NCI-H774 (cell line): ENCODE measurements around the gene RSPO4.
"Not testable (repeated sequence)": the region's sequence is repeated elsewhere in the genome, so short reads cannot be mapped to it uniquely, and the experiment has no call there.

Source experiments
- DNase-seq: peaks from one replicate; lab custom pipeline; 2025; lab: John Stamatoyannopoulos, UW

RSPO4 gene

GRCh38 chr20:1003920-1004697 lies 2.0 kb upstream of the RSPO4 start:
- no peak for DNase-seq

- DNase-seq: no peak
Measured at GRCh38 chr20:1002682-1003561, 811 bp upstream of the RSPO4 start.

- no peak for DNase-seq
Measured at GRCh38 chr20:1001116-1001515, 995 bp downstream of the RSPO4 start.

GRCh38 chr20:998231-998830 lies 3.8 kb downstream of the RSPO4 start:
- DNase-seq: no peak

GRCh38 chr20:997486-997885 lies 4.6 kb downstream of the RSPO4 start:
- DNase-seq: no peak

GRCh38 chr20:997016-997415 lies 5.1 kb downstream of the RSPO4 start:
- DNase-seq: no peak

GRCh38 chr20:995170-995569 lies 6.9 kb downstream of the RSPO4 start:
- no peak for DNase-seq

GRCh38 chr20:992801-993535 lies 9.1 kb downstream of the RSPO4 start:
- DNase-seq: no peak

GRCh38 chr20:991850-992249 lies 10.3 kb downstream of the RSPO4 start:
- no peak for DNase-seq

- no peak for DNase-seq
Measured at GRCh38 chr20:990293-990959, 11.7 kb downstream of the RSPO4 start.

GRCh38 chr20:988272-988671 lies 13.8 kb downstream of the RSPO4 start:
- no peak for DNase-seq

- DNase-seq: no peak
Measured at GRCh38 chr20:987677-988076, 14.4 kb downstream of the RSPO4 start.

- DNase-seq: no peak
Measured at GRCh38 chr20:986733-987355, 15.3 kb downstream of the RSPO4 start.

GRCh38 chr20:984994-985393 lies 17.1 kb downstream of the RSPO4 start:
- DNase-seq: not testable (repeated sequence)

- no peak for DNase-seq
Measured at GRCh38 chr20:982754-983153, 19.4 kb downstream of the RSPO4 start.

GRCh38 chr20:977021-977420 lies 25.1 kb downstream of the RSPO4 start:
- no peak for DNase-seq

- DNase-seq: no peak
Measured at GRCh38 chr20:976033-976432, 26.1 kb downstream of the RSPO4 start.

- no peak for DNase-seq
Measured at GRCh38 chr20:973785-974194, 28.3 kb downstream of the RSPO4 start.

- no peak for DNase-seq
Measured at GRCh38 chr20:972256-972655, 29.9 kb downstream of the RSPO4 start.

- DNase-seq: no peak
Measured at GRCh38 chr20:971346-971745, 30.8 kb downstream of the RSPO4 start.

GRCh38 chr20:969868-970267 lies 32.2 kb downstream of the RSPO4 start:
- DNase-seq: no peak
